Activated B cell treated with CpG ODN at 0.5 μM for 24 hours (primary cell): ENCODE measurements around the gene MMRN1. TPM values are rescaled to one million over a fixed set of nuclear protein-coding genes. Genes with fewer than 3 reads are reported as not detected.

Experiments
- ATAC-seq: fragments of 200-7000 bp; cut with Tn5 transposase; one replicate; pipeline ENCODE4 v1.10.0; 2021; ENCODE audit warnings: low read depth, mild to moderate bottlenecking, moderate library complexity
- CTCF ChIA-PET: fragments of 350-600 bp; sonication (Branson Sonifier 250); formaldehyde crosslinking; loops from one replicate; lab custom pipeline; 2021; ENCODE audit warnings: antibody characterized with exemption; lab: Charles Lee
- POLR2A ChIA-PET: fragments of 350-600 bp; sonication (Branson Sonifier 250); formaldehyde crosslinking; loops from one replicate; lab custom pipeline; 2021; ENCODE audit warnings: antibody characterized with exemption; lab: Charles Lee
- DNase-seq: peaks from one replicate; pipeline ENCODE4 v3.0.0; 2022
- H3K27ac Mint-ChIP-seq: one replicate; pipeline ENCODE4 v1.8.0; 2020; ENCODE audit warnings: mixed read lengths
- H3K27me3 Mint-ChIP-seq: one replicate; pipeline ENCODE4 v1.8.0; 2021; ENCODE audit warnings: mixed read lengths
- H3K36me3 Mint-ChIP-seq: one replicate; pipeline ENCODE4 v1.8.0; 2021; ENCODE audit warnings: low read depth, mixed read lengths
- H3K4me1 Mint-ChIP-seq: one replicate; pipeline ENCODE4 v1.8.0; 2021; ENCODE audit warnings: mixed read lengths
- H3K4me3 Mint-ChIP-seq: one replicate; pipeline ENCODE4 v1.8.0; 2020; ENCODE audit warnings: mild to moderate bottlenecking, mixed read lengths
- H3K9me3 Mint-ChIP-seq: one replicate; pipeline ENCODE4 v1.8.0; 2020; ENCODE audit warnings: mixed read lengths
- CTCF ChIP-seq: fragments of 200-600 bp; IDR thresholded peaks from one replicate; pipeline ENCODE4 v1.8.0; 2022; ENCODE audit warnings: antibody characterized with exemption, mild to moderate bottlenecking
- intact Hi-C: fragments of 100-400 bp; cut with micrococcal nuclease; formaldehyde crosslinking; loops from one replicate; pipeline ENCODE4 v1.15.1; 2024
- total RNA-seq: library from RNA; stranded (reverse); gene quantifications from 2 replicates; pipeline ENCODE4 v1.2.3, GENCODE V29; 2022

Gene MMRN1
- total RNA-seq, 1 donor from 2014 or later = 0.16 TPM

- H3K9me3 Mint-ChIP-seq = no peaks in the 10 kb centered on the region
- H3K27ac Mint-ChIP-seq = no peak overlapping the region
- H3K4me1 Mint-ChIP-seq = no peaks in the 10 kb centered on the region
- intact Hi-C loops = no loop called here
- TF ChIP-seq CTCF = no peak
- H3K36me3 Mint-ChIP-seq = no peaks in the 10 kb centered on the region
- ATAC-seq (no peak), DNase-seq (no peak)
- H3K27me3 Mint-ChIP-seq = no peaks in the 10 kb centered on the region
- ChIA-PET POLR2A (interaction anchor here (1.0 kb wide), 1 partner anchor 10 kb away, joined by 4 read pairs; no protein-coding TSS in a partner anchor), CTCF (no interaction called here)
- no peak overlapping the region for H3K4me3 Mint-ChIP-seq
Observed at GRCh38 chr4:89906777-89907521, 12.3 kb downstream of the MMRN1 start.

GRCh38 chr4:89909889-89910288 is 15.2 kb downstream of the MMRN1 start:
- no peak overlapping the region for H3K27ac Mint-ChIP-seq
- DNase-seq (no peak), ATAC-seq (no peak)
- CTCF ChIA-PET = no interaction called here
- intact Hi-C loops = no loop called here
- H3K9me3 Mint-ChIP-seq = no peaks in the 10 kb centered on the region
- POLR2A ChIA-PET = no interaction called here
- H3K27me3 Mint-ChIP-seq = no peaks in the 10 kb centered on the region
- TF ChIP-seq CTCF = no peak
- no peaks in the 10 kb centered on the region for H3K36me3 Mint-ChIP-seq
- H3K4me3 Mint-ChIP-seq = no peak overlapping the region
- no peaks in the 10 kb centered on the region for H3K4me1 Mint-ChIP-seq

GRCh38 chr4:89913623-89914022 is 19.0 kb downstream of the MMRN1 start:
- no peaks in the 10 kb centered on the region for H3K36me3 Mint-ChIP-seq
- H3K27me3 Mint-ChIP-seq = no peaks in the 10 kb centered on the region
- ATAC-seq (no peak), DNase-seq (no peak)
- intact Hi-C loops = no loop called here
- H3K27ac Mint-ChIP-seq = no peak overlapping the region
- CTCF ChIA-PET = interaction anchor here (0.6 kb wide), 1 partner anchor 25 kb away, joined by 3 read pairs; no protein-coding TSS in a partner anchor
- no peak for TF ChIP-seq CTCF
- no peak overlapping the region for H3K4me3 Mint-ChIP-seq
- no peaks in the 10 kb centered on the region for H3K4me1 Mint-ChIP-seq
- POLR2A ChIA-PET = no interaction called here
- H3K9me3 Mint-ChIP-seq = no peaks in the 10 kb centered on the region

GRCh38 chr4:89914609-89915550 is 20.2 kb downstream of the MMRN1 start:
- no peak for ATAC-seq
- intact Hi-C loops = no loop called here

More at GRCh38 chr4:89914609-89915550, 20.2 kb downstream of the MMRN1 start:
- TF ChIP-seq CTCF = no peak
- H3K4me1 Mint-ChIP-seq = no peaks in the 10 kb centered on the region
- no peaks in the 10 kb centered on the region for H3K9me3 Mint-ChIP-seq
- DNase-seq = no peak
- CTCF ChIA-PET = no interaction called here
- no peak overlapping the region for H3K4me3 Mint-ChIP-seq
- H3K27ac Mint-ChIP-seq = no peak overlapping the region
- H3K36me3 Mint-ChIP-seq = no peaks in the 10 kb centered on the region
- POLR2A ChIA-PET = no interaction called here
- H3K27me3 Mint-ChIP-seq = no peaks in the 10 kb centered on the region
